IMR-90 (cell line): ENCODE results near the gene SLC29A3. TPM values are rescaled to one million over a fixed set of nuclear protein-coding genes. Genes with fewer than 3 reads are reported as not detected.
"Not testable (repeated sequence)": the region's sequence is repeated elsewhere in the genome, so short reads cannot be mapped to it uniquely, and the experiment has no call there.

Experiments used
- ATAC-seq: fragments of 200-7000 bp; cut with Tn5 transposase; 2 replicates; pipeline ENCODE4 v1.9.1; 2020; ENCODE audit warnings: low read depth, mild to moderate bottlenecking, moderate library complexity
- BruUV-seq: library from RNA; stranded (reverse); fragments of 400-500 nt; replicated peaks from 2 replicates; lab custom pipeline; 2021; lab: Mats Ljungman, UMichigan
- CTCF ChIA-PET: fragments of 300-600 bp; formaldehyde crosslinking; extraction: SDS; loops from one replicate; lab custom pipeline; 2021; ENCODE audit warnings: antibody characterized with exemption; lab: Yijun Ruan, JAX
- POLR2A ChIA-PET: fragments of 300-600 bp; sonication (Branson Sonifier 250); formaldehyde crosslinking; loops from one replicate; lab custom pipeline; 2022; ENCODE audit warnings: antibody characterized with exemption; ENCODE audit not compliant: unreplicated experiment; lab: Charles Lee
- DNase-seq: peaks from one replicate; pipeline ENCODE4 v3.0.0; 2013
- H2AFZ ChIP-seq: replicated peaks from 2 replicates; pipeline ENCODE3; 2013; ENCODE audit warnings: low read length, mild to moderate bottlenecking; ENCODE audit not compliant: poor library complexity
- H2AK5ac ChIP-seq: 2 replicates; pipeline ENCODE4 v1.6.1; 2013; ENCODE audit warnings: low read depth, low read length, inconsistent platforms
- H2AK9ac ChIP-seq: replicated peaks from 2 replicates; pipeline ENCODE3; 2013; ENCODE audit warnings: mild to moderate bottlenecking, low read depth, low read length, moderate library complexity; ENCODE audit not compliant: poor library complexity
- H2BK120ac ChIP-seq: 2 replicates; pipeline ENCODE4 v1.6.1; 2013; ENCODE audit warnings: low read depth, low read length, inconsistent platforms
- H2BK15ac ChIP-seq: 3 replicates; pipeline ENCODE4 v1.6.1; 2013; ENCODE audit warnings: low read depth, low read length, inconsistent platforms
- H2BK20ac ChIP-seq: 2 replicates; pipeline ENCODE4 v1.6.1; 2013; ENCODE audit warnings: low read depth, mild to moderate bottlenecking, inconsistent platforms, low read length, moderate library complexity
- H2BK5ac ChIP-seq: 2 replicates; pipeline ENCODE4 v1.6.1; 2013; ENCODE audit warnings: mild to moderate bottlenecking, low read depth, low read length, inconsistent platforms; ENCODE audit not compliant: poor library complexity, severe bottlenecking
- H3K14ac ChIP-seq: replicated peaks from 2 replicates; pipeline ENCODE4 v1.6.1; 2013; ENCODE audit warnings: low read depth, low read length, inconsistent platforms
- H3K18ac ChIP-seq: 2 replicates; pipeline ENCODE4 v1.6.1; 2013; ENCODE audit warnings: low read depth, low read length, control low read depth
- H3K23ac ChIP-seq: 2 replicates; pipeline ENCODE4 v1.6.1; 2013; ENCODE audit warnings: low read depth, low read length, inconsistent platforms
- H3K27ac ChIP-seq: 2 replicates; pipeline ENCODE4 v1.5.1; 2013; ENCODE audit warnings: mild to moderate bottlenecking, control low read depth, low read length; ENCODE audit not compliant: insufficient read depth
- H3K27me3 ChIP-seq: 2 replicates; pipeline ENCODE4 v1.6.1; 2013; ENCODE audit warnings: low read length; ENCODE audit not compliant: control insufficient read depth, insufficient read depth
- H3K36me3 ChIP-seq: 2 replicates; pipeline ENCODE4 v1.6.1; 2013; ENCODE audit warnings: low read length, mixed read lengths; ENCODE audit not compliant: control insufficient read depth, insufficient read depth
- H3K4ac ChIP-seq: 2 replicates; pipeline ENCODE4 v1.6.1; 2013; ENCODE audit warnings: low read depth, low read length, inconsistent platforms
- H3K4me1 ChIP-seq: 2 replicates; pipeline ENCODE4 v1.6.1; 2013; ENCODE audit warnings: low read length, mixed read lengths; ENCODE audit not compliant: control insufficient read depth, insufficient read depth
- H3K4me2 ChIP-seq: 2 replicates; pipeline ENCODE4 v1.6.1; 2013; ENCODE audit warnings: low read depth, mild to moderate bottlenecking, control low read depth, low read length, moderate library complexity
- H3K4me3 ChIP-seq: 2 replicates; pipeline ENCODE4 v1.5.1; 2013; ENCODE audit warnings: low read depth, mild to moderate bottlenecking, control low read depth, low read length, moderate library complexity; ENCODE audit not compliant: insufficient read depth
- H3K56ac ChIP-seq: 2 replicates; pipeline ENCODE4 v1.6.1; 2013; ENCODE audit warnings: low read length, inconsistent platforms; ENCODE audit not compliant: insufficient read depth; ENCODE audit errors: extremely low read depth
- H3K79me1 ChIP-seq, 2 experiments: 2 replicates each; pipeline ENCODE4 v1.6.1; 2013; ENCODE audit warnings: low read length in 2 of 2, inconsistent platforms in 1 of 2, low read depth in 1 of 2
- H3K9ac ChIP-seq: 2 replicates; pipeline ENCODE4 v1.6.1; 2013; ENCODE audit warnings: low read depth, low read length, control low read depth
- H3K9me1 ChIP-seq: 2 replicates; pipeline ENCODE4 v1.6.1; 2013; ENCODE audit warnings: low read length, inconsistent platforms; ENCODE audit not compliant: insufficient read depth
- H3K9me3 ChIP-seq: 2 replicates; pipeline ENCODE4 v1.6.1; 2013; ENCODE audit warnings: low read length; ENCODE audit not compliant: control insufficient read depth, insufficient read depth
- H4K20me1 ChIP-seq: 2 replicates; pipeline ENCODE4 v1.6.1; 2013; ENCODE audit warnings: low read length, inconsistent platforms; ENCODE audit not compliant: insufficient read depth
- H4K5ac ChIP-seq: 2 replicates; pipeline ENCODE4 v1.6.1; 2013; ENCODE audit warnings: mild to moderate bottlenecking, low read depth, low read length, control low read depth
- H4K8ac ChIP-seq, 2 experiments: 2 replicates each; pipeline ENCODE4 v1.6.1; 2013; ENCODE audit warnings: low read depth in 2 of 2, low read length in 2 of 2, control low read depth in 1 of 2, inconsistent platforms in 1 of 2
- H4K91ac ChIP-seq: 2 replicates; pipeline ENCODE4 v1.6.1; 2013; ENCODE audit warnings: low read depth, low read length, inconsistent platforms; ENCODE audit not compliant: insufficient read depth
- WGBS, 2 experiments: methylation state at CpG; one replicate each; pipeline versions ENCODE4 v1.1.5 to v1.1.7; 2013; ENCODE audit warnings: missing lambda C conversion rate in 2 of 2; ENCODE audit not compliant: insufficient read length in 1 of 2; ENCODE audit errors: extremely low coverage in 2 of 2; 5-methylcytosine and 5-hydroxymethylcytosine counted together
- dilution Hi-C: fragments of 300-500 bp; cut with HindIII; formaldehyde crosslinking; loops from one replicate; pipeline ENCODE4 v1.14.3; 2018; ENCODE audit warnings: low sequenced_read_pairs; ENCODE audit not compliant: unreplicated experiment
- in situ Hi-C: fragments of 300-500 bp; cut with MboI; formaldehyde crosslinking; loops from 3 replicates; pipeline ENCODE4 v1.14.3; 2019; ENCODE audit warnings: low sequenced_read_pairs, inconsistent platforms, mixed read lengths
- intact Hi-C: fragments of 100-400 bp; cut with micrococcal nuclease; formaldehyde crosslinking; loops from 2 replicates; pipeline ENCODE4 v1.10.0; 2022
- polyA plus RNA-seq, 3 experiments: library from polyadenylated mRNA; depleted of rRNA; stranded (reverse); fragments of >200 nt; gene quantifications; 2 replicates each; pipeline ENCODE4 v1.2.3, GENCODE V29; 2012; ENCODE audit warnings: low replicate concordance in 1 of 3
- total RNA-seq: library from RNA; depleted of rRNA; stranded (reverse); fragments of >200 nt; gene quantifications from 2 replicates; pipeline ENCODE4 v1.2.3, GENCODE V29; 2012

Gene SLC29A3
- total and polyA plus RNA-seq, 2 of the 4 experiments (the other 2 are of a cell fraction): 0.72 to 3.0 TPM

DNA sequence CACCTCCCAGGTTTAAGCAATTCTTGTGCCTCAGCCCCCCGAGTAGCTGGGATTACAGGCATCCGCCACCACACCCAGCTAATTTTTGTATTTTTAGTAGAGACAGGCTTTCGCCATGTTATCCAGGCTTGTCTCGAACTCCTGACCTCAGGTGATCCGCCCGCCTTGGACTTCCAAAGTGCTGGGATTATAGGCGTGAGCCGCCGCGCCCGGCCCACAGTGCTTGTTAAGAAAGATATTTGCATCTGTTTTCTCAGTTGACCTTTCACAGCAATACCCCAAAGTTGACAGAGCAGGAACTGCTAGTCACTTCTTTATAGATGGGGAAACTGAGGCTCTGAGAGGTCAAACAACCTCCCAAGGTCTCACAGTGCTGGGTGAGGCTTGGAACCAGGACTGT is 46.1 kb upstream of the SLC29A3 start:
- H3K27ac ChIP-seq, H4K91ac ChIP-seq, H3K36me3 ChIP-seq, H2AK5ac ChIP-seq, H2BK5ac ChIP-seq, H3K9ac ChIP-seq, ATAC-seq, intact Hi-C loops, H3K4me2 ChIP-seq, H2AFZ ChIP-seq, H2BK20ac ChIP-seq, H4K8ac ChIP-seq, H3K4ac ChIP-seq, H4K20me1 ChIP-seq, CTCF ChIA-PET, H3K9me3 ChIP-seq, H2BK15ac ChIP-seq, H3K4me3 ChIP-seq, H3K27me3 ChIP-seq, H3K23ac ChIP-seq, in situ Hi-C loops, H3K14ac ChIP-seq, H2BK120ac ChIP-seq, BruUV-seq, dilution Hi-C loops, DNase-seq, H3K18ac ChIP-seq, H4K5ac ChIP-seq, POLR2A ChIA-PET, H3K56ac ChIP-seq, H3K9me1 ChIP-seq: not testable (repeated sequence)
- no CpG with 5 or more reads among the region's 11 CpGs for WGBS, 2 experiments
- H2AK9ac ChIP-seq: peak overlapping the region; percentile 12
- H3K4me1 ChIP-seq: peaks cover 20% of the 10 kb centered on the region
- H3K79me1 ChIP-seq: peaks cover 0 to 10% of the 10 kb centered on the region in 2 experiments; a peak in 1 of 4 replicates
